MG63 (cell line): ENCODE measurements around the gene LBH. TPM values are rescaled to one million over a fixed set of nuclear protein-coding genes. Genes with fewer than 3 reads are reported as not detected.
"Not testable (repeated sequence)": the region's sequence is repeated elsewhere in the genome, so short reads cannot be mapped to it uniquely, and the experiment has no call there.

Experiments used
- DNase-seq: peaks from one replicate; pipeline ENCODE4 v3.0.0-alpha.2; 2020
- H3K27me3 ChIP-seq: fragments of 250-450 bp; sonication (Bioruptor Pico); 2 replicates; pipeline ENCODE4 v1.5.1; 2020; ENCODE audit warnings: mild to moderate bottlenecking, moderate library complexity
- H3K36me3 ChIP-seq: fragments of 250-450 bp; sonication (Bioruptor Pico); 2 replicates; pipeline ENCODE4 v1.5.1; 2020; ENCODE audit warnings: mild to moderate bottlenecking, moderate library complexity
- H3K4me3 ChIP-seq: fragments of 250-450 bp; sonication (Bioruptor Pico); 2 replicates; pipeline ENCODE4 v1.5.1; 2020; ENCODE audit warnings: mild to moderate bottlenecking, moderate library complexity
- H3K9me3 ChIP-seq: fragments of 250-450 bp; sonication (Bioruptor Pico); 2 replicates; pipeline ENCODE4 v1.5.1; 2020; ENCODE audit warnings: mild to moderate bottlenecking, moderate library complexity
- total RNA-seq: library from RNA; depleted of rRNA; stranded (reverse); fragments of >200 nt; shearing (Covaris generic); gene quantifications from 2 replicates; pipeline ENCODE4 v1.2.3, GENCODE V29; 2014; ENCODE audit warnings: low replicate concordance

Gene LBH
- total RNA-seq, 1 experiment from 2014 or later, result 60.0 TPM

GRCh38 chr2:30259827-30260679 lies 28.7 kb downstream of the LBH start:
- peaks cover 9% of the 10 kb centered on the region for H3K9me3 ChIP-seq
- DNase-seq, result no peak
- no peaks in the 10 kb centered on the region for H3K27me3 ChIP-seq
- no peak overlapping the region for H3K4me3 ChIP-seq
- peaks cover 27% of the 10 kb centered on the region for H3K36me3 ChIP-seq

GRCh38 chr2:30260941-30261340 lies 29.6 kb downstream of the LBH start:
- no peaks in the 10 kb centered on the region for H3K27me3 ChIP-seq
- H3K36me3 ChIP-seq, result peaks cover 25% of the 10 kb centered on the region
- H3K4me3 ChIP-seq, result no peak overlapping the region
- H3K9me3 ChIP-seq, result peaks cover 10% of the 10 kb centered on the region
- DNase-seq, result no peak

GRCh38 chr2:30261695-30262211 lies 30.4 kb downstream of the LBH start:
- Histone ChIP-seq H3K27me3 (no peaks in the 10 kb centered on the region), H3K4me3 (no peak overlapping the region), H3K9me3 (peaks cover 10% of the 10 kb centered on the region), H3K36me3 (peaks cover 21% of the 10 kb centered on the region)
- DNase-seq, result no peak

- H3K27me3 ChIP-seq, result no peaks in the 10 kb centered on the region
- no peak for DNase-seq
- H3K9me3 ChIP-seq, result peaks cover 10% of the 10 kb centered on the region
- H3K36me3 ChIP-seq, result peaks cover 12% of the 10 kb centered on the region
- H3K4me3 ChIP-seq, result no peak overlapping the region
These were observed 31.5 kb downstream of the LBH start for GRCh38 chr2:30262716-30263309.

GRCh38 chr2:30264274-30264673 lies 32.9 kb downstream of the LBH start:
- no peak overlapping the region for H3K4me3 ChIP-seq
- no peaks in the 10 kb centered on the region for H3K27me3 ChIP-seq
- no peak for DNase-seq

GRCh38 chr2:30265052-30266015 lies 34.0 kb downstream of the LBH start:
- H3K36me3 ChIP-seq, result no peaks in the 10 kb centered on the region
- no peak overlapping the region for H3K4me3 ChIP-seq
- DNase-seq, result no peak
- no peaks in the 10 kb centered on the region for H3K27me3 ChIP-seq
- H3K9me3 ChIP-seq, result peaks cover 10% of the 10 kb centered on the region

More at GRCh38 chr2:30264274-30264673, 32.9 kb downstream of the LBH start:
- peaks cover 10% of the 10 kb centered on the region for H3K9me3 ChIP-seq
- peaks cover 2% of the 10 kb centered on the region for H3K36me3 ChIP-seq

GRCh38 chr2:30266051-30266621 lies 34.8 kb downstream of the LBH start:
- peak; percentile 13 for DNase-seq
- peaks cover 10% of the 10 kb centered on the region for H3K9me3 ChIP-seq
- H3K4me3 ChIP-seq, result no peak overlapping the region
- no peaks in the 10 kb centered on the region for H3K36me3 ChIP-seq
- H3K27me3 ChIP-seq, result no peaks in the 10 kb centered on the region

GRCh38 chr2:30266705-30267104 lies 35.4 kb downstream of the LBH start:
- H3K9me3 ChIP-seq, result peaks cover 10% of the 10 kb centered on the region
- no peak overlapping the region for H3K4me3 ChIP-seq
- no peaks in the 10 kb centered on the region for H3K27me3 ChIP-seq
- no peak for DNase-seq
- no peaks in the 10 kb centered on the region for H3K36me3 ChIP-seq

- Histone ChIP-seq H3K36me3 (no peaks in the 10 kb centered on the region), H3K27me3 (no peaks in the 10 kb centered on the region), H3K9me3 (peaks cover 7% of the 10 kb centered on the region), H3K4me3 (no peak overlapping the region)
- DNase-seq, result no peak
These were observed 36.0 kb downstream of the LBH start for GRCh38 chr2:30267161-30267975.

GRCh38 chr2:30268296-30268871 lies 37.0 kb downstream of the LBH start:
- no peak for DNase-seq
- H3K9me3 ChIP-seq, result peaks cover 5% of the 10 kb centered on the region
- H3K4me3 ChIP-seq, result no peak overlapping the region
- no peaks in the 10 kb centered on the region for H3K27me3 ChIP-seq
- no peaks in the 10 kb centered on the region for H3K36me3 ChIP-seq

- H3K9me3 ChIP-seq, H3K36me3 ChIP-seq, H3K4me3 ChIP-seq, H3K27me3 ChIP-seq, DNase-seq: not testable (repeated sequence)
These were observed 37.9 kb downstream of the LBH start for GRCh38 chr2:30269114-30269770.

GRCh38 chr2:30269771-30270145 lies 38.4 kb downstream of the LBH start:
- H3K27me3 ChIP-seq, result no peaks in the 10 kb centered on the region
- no peak overlapping the region for H3K4me3 ChIP-seq
- H3K9me3 ChIP-seq, result peaks cover 5% of the 10 kb centered on the region
- no peak for DNase-seq
- H3K36me3 ChIP-seq, result no peaks in the 10 kb centered on the region

GRCh38 chr2:30270166-30270565 lies 38.8 kb downstream of the LBH start:
- Histone ChIP-seq H3K9me3 (peaks cover under 1% of the 10 kb centered on the region), H3K4me3 (no peak overlapping the region), H3K27me3 (no peaks in the 10 kb centered on the region), H3K36me3 (no peaks in the 10 kb centered on the region)
- DNase-seq, result no peak

GRCh38 chr2:30271301-30271700 lies 40.0 kb downstream of the LBH start:
- Histone ChIP-seq H3K9me3 (no peaks in the 10 kb centered on the region), H3K36me3 (no peaks in the 10 kb centered on the region), H3K4me3 (no peak overlapping the region), H3K27me3 (no peaks in the 10 kb centered on the region)
- DNase-seq, result no peak

- no peak overlapping the region for H3K4me3 ChIP-seq
- no peaks in the 10 kb centered on the region for H3K9me3 ChIP-seq
- no peaks in the 10 kb centered on the region for H3K27me3 ChIP-seq
- no peak for DNase-seq
- no peaks in the 10 kb centered on the region for H3K36me3 ChIP-seq
These were observed 41.0 kb downstream of the LBH start for GRCh38 chr2:30272286-30272685.
